ENCODE measurements around the gene EFNA1. TPM values are rescaled to one million over a fixed set of nuclear protein-coding genes. Genes with fewer than 3 reads are reported as not detected.

EFNA1 gene, protein sequence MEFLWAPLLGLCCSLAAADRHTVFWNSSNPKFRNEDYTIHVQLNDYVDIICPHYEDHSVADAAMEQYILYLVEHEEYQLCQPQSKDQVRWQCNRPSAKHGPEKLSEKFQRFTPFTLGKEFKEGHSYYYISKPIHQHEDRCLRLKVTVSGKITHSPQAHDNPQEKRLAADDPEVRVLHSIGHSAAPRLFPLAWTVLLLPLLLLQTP
- total RNA-seq, result 18.8 and 59.3 TPM in 2 replicates

DNA sequence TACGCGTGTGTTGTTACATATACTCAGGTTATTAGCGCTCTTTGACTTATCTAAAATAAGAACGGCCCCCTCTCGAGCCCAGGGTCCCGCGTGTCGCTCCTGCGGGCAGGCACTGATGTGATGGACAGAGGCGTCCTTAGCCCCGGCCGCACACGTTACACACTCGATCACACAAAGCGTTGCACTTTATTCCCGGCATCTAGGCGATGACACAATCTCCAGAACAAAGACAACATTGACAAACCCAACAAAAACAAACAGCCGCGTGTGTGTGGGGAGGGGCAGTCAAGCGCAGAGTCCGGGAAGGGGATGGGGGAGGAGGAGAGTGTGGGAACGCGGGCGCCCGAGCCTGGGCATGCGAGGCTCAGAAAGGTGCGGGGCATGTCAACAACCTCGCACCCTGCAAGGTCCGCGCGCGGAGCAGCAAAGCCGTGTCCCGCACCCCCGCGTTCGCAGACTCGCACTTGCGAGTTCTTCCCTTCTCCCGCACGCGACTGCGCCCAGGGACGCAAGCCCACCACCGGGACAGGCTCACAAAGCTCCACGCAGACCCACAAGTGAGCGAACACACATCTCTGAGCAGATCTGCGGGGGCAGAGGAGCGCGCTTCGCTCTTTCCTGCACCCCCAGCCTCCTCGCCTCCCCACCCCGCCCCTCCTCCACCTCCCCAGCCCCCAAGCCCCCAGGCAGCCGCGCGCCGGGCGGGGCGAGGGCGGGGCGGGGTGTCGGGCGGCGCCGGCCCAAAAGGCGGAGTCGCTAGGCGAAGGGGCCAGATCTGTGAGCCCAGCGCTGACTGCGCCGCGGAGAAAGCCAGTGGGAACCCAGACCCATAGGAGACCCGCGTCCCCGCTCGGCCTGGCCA, at the start of gene EFNA1:
TSS of gene EFNA1 (plus strand) at position 772 of the 862 bp plus-strand sequence. CDS start 102 bp downstream, outside the sequence.

DNA sequence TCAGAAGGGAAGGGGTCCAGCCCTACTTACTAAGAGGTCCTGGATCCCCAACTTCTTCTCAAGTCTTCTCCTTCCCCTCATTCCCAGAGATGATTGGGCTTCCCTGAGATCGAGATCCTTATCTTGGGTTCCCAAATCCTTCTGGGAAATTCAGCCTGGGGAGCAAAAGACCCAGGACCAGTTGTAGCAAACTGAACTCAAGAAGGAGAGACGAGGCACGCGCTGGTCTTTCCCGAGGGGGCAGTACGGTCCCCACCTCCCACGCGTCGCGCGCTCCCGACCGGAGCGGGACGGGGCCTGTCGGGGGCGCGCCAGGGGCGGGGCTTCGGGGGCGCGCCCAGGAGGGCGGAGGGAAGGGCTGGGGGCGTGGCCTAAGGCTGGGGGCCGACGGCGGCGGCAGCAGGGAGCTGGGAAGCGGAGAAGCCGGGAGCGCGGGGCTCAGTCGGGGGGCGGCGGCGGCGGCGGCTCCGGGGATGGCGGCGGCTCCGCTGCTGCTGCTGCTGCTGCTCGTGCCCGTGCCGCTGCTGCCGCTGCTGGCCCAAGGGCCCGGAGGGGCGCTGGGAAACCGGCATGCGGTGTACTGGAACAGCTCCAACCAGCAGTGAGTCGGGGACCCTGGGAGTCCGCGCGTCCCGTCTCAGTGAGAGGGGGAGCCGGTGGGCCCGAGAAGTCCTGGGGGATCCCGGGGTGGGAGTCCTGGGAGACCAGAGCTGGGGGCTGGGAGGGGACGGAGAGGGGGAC, 49.0 kb upstream of the EFNA1 start, which contains the start of gene EFNA3:
TSS of gene EFNA3 (plus strand) at position 369 of the 741 bp plus-strand sequence. CDS start at position 474, 105 bp downstream.

DNA sequence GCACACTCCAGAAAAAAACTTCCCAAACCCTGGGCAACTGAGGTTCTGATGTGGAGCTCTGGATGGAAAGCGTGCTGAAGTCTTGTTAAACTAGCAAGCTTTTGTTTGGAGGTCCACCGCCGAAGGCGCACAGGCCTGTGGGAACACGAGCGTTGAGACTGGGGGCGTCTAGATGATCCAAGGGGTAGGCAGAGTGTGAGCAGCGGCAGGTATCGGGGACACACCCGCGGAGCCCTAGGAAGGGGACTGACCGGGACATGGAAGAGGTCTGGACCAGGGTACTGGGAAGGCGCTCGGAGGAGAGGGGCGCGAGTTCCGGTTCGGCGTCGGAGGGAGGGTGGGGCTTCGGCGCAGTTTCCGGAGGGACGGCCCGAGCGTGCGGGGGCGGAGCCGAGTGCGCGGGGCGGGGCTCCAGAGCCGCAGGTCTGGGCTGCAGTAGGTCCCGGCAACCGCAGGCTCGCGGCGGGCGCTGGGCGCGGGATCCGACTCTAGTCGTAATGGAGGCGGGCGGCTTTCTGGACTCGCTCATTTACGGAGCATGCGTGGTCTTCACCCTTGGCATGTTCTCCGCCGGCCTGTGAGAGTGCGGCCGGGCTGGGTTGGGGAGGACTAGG, 7.8 kb downstream of the EFNA1 start, which contains the start of gene SLC50A1:
TSS of gene SLC50A1 (plus strand) at position 438 of the 614 bp plus-strand sequence. CDS start at position 498, 60 bp downstream.

DNA sequence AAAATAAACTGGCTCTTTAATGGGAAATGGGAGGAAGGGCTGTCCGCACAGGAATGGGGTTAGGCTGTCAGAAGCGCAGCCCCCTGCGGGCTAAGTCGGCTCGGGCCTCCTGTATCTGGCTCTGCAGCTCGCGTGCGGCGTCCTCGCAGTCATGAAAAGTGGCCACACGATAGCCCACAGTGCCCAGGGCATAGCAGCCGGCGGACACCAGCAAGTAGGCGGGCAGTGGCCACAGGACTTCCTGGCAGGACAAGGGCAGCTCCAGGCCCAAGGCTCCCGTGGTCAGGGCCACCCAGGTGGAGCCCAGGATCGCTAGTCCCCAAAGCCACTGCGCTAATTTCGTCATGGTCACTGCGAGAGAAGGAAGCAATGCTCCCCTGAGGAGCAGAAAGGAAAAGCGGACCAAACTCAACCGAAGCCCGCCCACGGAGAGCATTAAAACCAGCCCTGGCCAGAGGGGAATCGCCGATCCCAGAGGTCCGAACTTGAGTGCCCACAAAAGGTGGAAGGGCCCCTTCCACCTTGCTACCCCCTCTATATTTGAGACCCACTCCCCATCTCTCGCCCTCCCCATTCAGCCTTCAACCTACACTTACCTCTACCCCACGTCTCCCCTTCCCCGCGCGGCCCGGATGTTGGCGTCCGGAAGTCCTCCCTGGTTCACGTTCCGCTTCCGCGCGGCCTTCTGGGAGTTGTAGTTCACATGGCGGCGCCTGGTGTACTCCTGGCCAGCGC, 12.4 kb downstream of the EFNA1 start, which contains the start of gene DPM3:
TSS of gene DPM3 (minus strand) at position 637 of the 735 bp plus-strand sequence. CDS start at position 346, 291 bp downstream.

DNA sequence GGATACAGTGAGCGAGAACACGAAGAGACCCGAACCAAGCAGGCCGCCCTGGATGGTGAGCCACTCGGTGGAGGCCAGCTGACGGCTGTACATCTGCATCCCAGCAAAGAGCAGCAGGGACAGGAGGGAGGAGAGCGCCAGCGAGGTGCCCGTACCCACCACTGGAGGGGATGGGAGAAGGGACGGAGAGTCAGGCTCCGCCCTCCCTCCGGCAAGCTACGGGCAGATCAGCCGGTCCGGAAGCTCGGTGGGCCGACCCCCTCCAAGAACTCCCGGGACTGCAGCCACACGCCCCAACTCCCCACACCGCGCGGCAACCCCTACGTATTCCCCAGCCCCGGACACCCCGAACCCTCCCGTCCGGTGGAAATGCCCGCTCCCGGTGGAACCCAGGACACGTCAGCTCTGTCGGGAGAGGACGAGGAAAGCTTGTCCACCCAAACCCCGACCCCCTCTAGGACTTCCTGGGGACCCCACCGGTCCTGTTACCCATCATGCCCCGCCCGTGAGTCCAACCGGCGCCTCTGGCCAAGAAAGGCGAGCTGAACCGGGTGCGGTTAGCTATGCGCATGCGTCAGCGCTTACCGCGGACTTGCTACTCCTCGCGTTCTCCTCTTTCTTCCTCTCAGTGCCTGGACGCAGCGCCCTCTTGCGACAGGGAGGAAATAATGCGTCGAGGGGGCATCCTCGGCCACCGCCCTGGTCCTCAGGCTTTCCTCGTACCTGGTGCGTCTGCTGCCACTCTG, 45.2 kb downstream of the EFNA1 start, which contains the start of gene KRTCAP2:
TSS of gene KRTCAP2 (minus strand) at position 573 of the 746 bp plus-strand sequence. CDS start at position 493, 80 bp downstream.

DNA sequence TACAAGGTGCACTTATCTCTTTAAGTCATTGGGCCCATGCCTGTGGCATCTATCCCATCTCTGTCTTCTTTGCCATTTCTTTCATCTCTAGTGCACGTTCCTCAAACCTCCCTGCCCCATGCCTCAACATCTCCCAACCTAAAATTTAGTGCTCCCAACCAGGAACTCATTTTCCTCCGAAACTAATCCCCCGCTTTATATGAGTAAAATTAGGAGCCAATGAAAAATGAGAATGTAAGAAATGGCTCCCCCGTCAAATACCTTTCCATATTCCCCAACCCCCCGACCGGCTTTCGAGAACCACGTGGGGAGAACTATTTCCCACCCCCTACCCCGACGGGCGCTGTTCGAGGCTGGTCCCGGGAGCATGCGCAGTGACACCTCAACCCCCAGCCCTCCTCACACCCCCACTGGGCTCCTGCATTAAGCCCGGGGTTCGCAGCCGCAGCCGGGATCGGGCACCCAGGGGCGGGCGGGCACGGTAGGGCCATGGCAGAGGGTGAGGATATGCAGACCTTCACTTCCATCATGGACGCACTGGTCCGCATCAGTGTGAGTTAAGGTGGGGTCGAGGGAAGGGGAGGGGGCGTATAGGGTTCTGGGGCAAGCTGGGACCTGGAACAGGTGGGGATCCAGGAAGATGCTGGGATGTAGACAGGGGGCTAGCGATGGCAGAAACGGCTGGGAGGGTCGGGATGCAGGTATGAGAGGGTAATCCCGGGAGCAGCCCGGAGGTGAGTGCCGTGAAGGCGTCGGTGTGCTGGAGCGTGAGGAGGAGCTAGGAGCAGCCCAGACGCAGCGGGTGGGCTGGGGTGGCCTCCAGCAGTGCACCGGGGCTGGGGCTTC, 46.0 kb downstream of the EFNA1 start, which contains the start of gene TRIM46:
TSS of gene TRIM46 (plus strand) at position 372 of the 846 bp plus-strand sequence. CDS start at position 490, 118 bp downstream.

Small RNA genes lying within 50 kb of the gene (small RNA-seq; reads per million reads assigned to genes)
- gene HMGN2P18 (not detected), gene RF00019 (not detected)

Other genes with a start within 250 kb of the EFNA1 start
- gene PMVK, start 191.2 kb upstream of the EFNA1 start, total RNA-seq, result 5.0 and 6.3 TPM in 2 replicates
- gene PBXIP1, start 171.8 kb upstream of the EFNA1 start, total RNA-seq, result 48.5 and 97.4 TPM in 2 replicates
- 21.8 and 22.4 TPM in 2 replicates for gene PYGO2, start 166.1 kb upstream of the EFNA1 start, total RNA-seq
- gene SHC1, start 157.1 kb upstream of the EFNA1 start, total RNA-seq, result 138 and 239 TPM in 2 replicates
- gene CKS1B, start 153.2 kb upstream of the EFNA1 start, total RNA-seq, result 41.0 and 43.2 TPM in 2 replicates
- gene FLAD1, start 144.5 kb upstream of the EFNA1 start, total RNA-seq, result 20.0 and 31.0 TPM in 2 replicates
- 3.9 TPM in 1 of 2 replicates, not detected in the other for gene LENEP, start 134.3 kb upstream of the EFNA1 start, total RNA-seq
- 26.3 and 29.4 TPM in 2 replicates for gene ZBTB7B, start 125.1 kb upstream of the EFNA1 start, total RNA-seq
- gene DCST2, start 94.1 kb upstream of the EFNA1 start, total RNA-seq, result 0.43 and 2.4 TPM in 2 replicates
- gene DCST1, start 94.1 kb upstream of the EFNA1 start, total RNA-seq, result 0.22 TPM in 1 of 2 replicates, not detected in the other
- gene ADAM15, start 76.6 kb upstream of the EFNA1 start, total RNA-seq, result 110 and 156 TPM in 2 replicates
- gene EFNA4, start 64.1 kb upstream of the EFNA1 start, total RNA-seq, result 7.9 and 10.2 TPM in 2 replicates
- gene EFNA3, start 49.0 kb upstream of the EFNA1 start, total RNA-seq, result 2.0 and 3.5 TPM in 2 replicates
- gene SLC50A1, start 8.0 kb downstream of the EFNA1 start, total RNA-seq, result 29.8 and 44.9 TPM in 2 replicates
- 40.8 and 47.1 TPM in 2 replicates for gene DPM3, start 12.7 kb downstream of the EFNA1 start, total RNA-seq
- gene KRTCAP2, start 45.4 kb downstream of the EFNA1 start, total RNA-seq, result 98.0 and 123 TPM in 2 replicates
- 1.5 and 1.6 TPM in 2 replicates for gene TRIM46, start 46.0 kb downstream of the EFNA1 start, total RNA-seq
- gene THBS3, start 80.0 kb downstream of the EFNA1 start, total RNA-seq, result 226 and 607 TPM in 2 replicates
- gene MTX1, start 80.8 kb downstream of the EFNA1 start, total RNA-seq, result 27.9 and 69.6 TPM in 2 replicates
- 9.0 and 10.7 TPM in 2 replicates for gene ENTREP3, start 127.6 kb downstream of the EFNA1 start, total RNA-seq
- 25.5 and 63.8 TPM in 2 replicates for gene SCAMP3, start 134.5 kb downstream of the EFNA1 start, total RNA-seq
- gene CLK2, start 145.6 kb downstream of the EFNA1 start, total RNA-seq, result 30.8 and 37.7 TPM in 2 replicates
- gene HCN3, start 149.6 kb downstream of the EFNA1 start, total RNA-seq, result 2.2 and 4.7 TPM in 2 replicates
- gene PKLR, start 173.6 kb downstream of the EFNA1 start, total RNA-seq, result under 0.01 TPM in 1 of 2 replicates, not detected in the other
- gene FDPS, start 181.0 kb downstream of the EFNA1 start, total RNA-seq, result 63.2 and 157 TPM in 2 replicates
- gene RUSC1, start 193.0 kb downstream of the EFNA1 start, total RNA-seq, result 24.7 and 37.0 TPM in 2 replicates